K562 (cell line): Measurements from ENCODE around the gene TMEM131. TPM values are rescaled to one million over a fixed set of nuclear protein-coding genes. Genes with fewer than 3 reads are reported as not detected.

Experiments used
- FOXK1 ChIP-seq: sonication (generic); formaldehyde crosslinking; IDR thresholded peaks from 2 replicates; pipeline ENCODE4 v1.8.0; 2022; ENCODE audit warnings: missing genetic modification reagents, mild to moderate bottlenecking, borderline replicate concordance
- MCM2 ChIP-seq: fragments of 450-650 bp; IDR thresholded peaks from 2 replicates; pipeline ENCODE4 v1.6.1; 2017; ENCODE audit warnings: low read depth, mild to moderate bottlenecking
- MTF1 ChIP-seq: fragments of 250-450 bp; sonication (Bioruptor Pico); IDR thresholded peaks from 2 replicates; pipeline ENCODE4 v1.9.0; 2021; ENCODE audit warnings: moderate library complexity, mild to moderate bottlenecking, inconsistent platforms, borderline replicate concordance
- NR3C1 ChIP-seq: sonication (generic); formaldehyde crosslinking; IDR thresholded peaks from 2 replicates; pipeline ENCODE4 v1.8.1; 2022; ENCODE audit warnings: missing genetic modification reagents
- PURB ChIP-seq: sonication (generic); formaldehyde crosslinking; IDR thresholded peaks from 2 replicates; pipeline ENCODE4 v1.9.0; 2021; ENCODE audit warnings: low read depth, mild to moderate bottlenecking, missing genetic modification reagents
- SMARCE1 ChIP-seq: fragments of 450-650 bp; IDR thresholded peaks from 2 replicates; pipeline ENCODE4 v1.7.1; 2016; ENCODE audit warnings: mild to moderate bottlenecking
- SRSF9 ChIP-seq: fragments of 200-400 bp; formaldehyde crosslinking; IDR thresholded peaks from 2 replicates; pipeline ENCODE4 v1.6.1; 2017; ENCODE audit warnings: low read depth, low read length, borderline replicate concordance
- USF1 ChIP-seq: sonication (generic); formaldehyde crosslinking; IDR thresholded peaks from 2 replicates; pipeline ENCODE4 v1.9.0; 2022; ENCODE audit warnings: mild to moderate bottlenecking, missing genetic modification reagents
- ZNF318 ChIP-seq, 2 experiments: fragments of 450-650 bp; IDR thresholded peaks; 2 replicates each; pipeline ENCODE4 v1.6.1; 2016; ENCODE audit warnings: mild to moderate bottlenecking in 2 of 2, borderline replicate concordance in 1 of 2, low read depth in 1 of 2, moderate library complexity in 1 of 2
- polyA plus RNA-seq, 8 experiments: library from polyadenylated mRNA; depleted of rRNA in 4 of 8; stranded (reverse) in 5 of 8; unstranded in 3 of 8; fragments of >200 nt; fragmentation: Nextera tagmentation in 2 of 8; fragmentation: Illumina TruSeq in 1 of 8; extraction: Ambion mirVana in 2 of 8; extraction: Trizol in 1 of 8; gene quantifications; 2 replicates each; pipeline versions ENCODE4 v1.2.1 to v1.2.3, GENCODE V29; 2011 to 2014; ENCODE audit warnings: inconsistent platforms in 1 of 8, missing spikeins in 1 of 8
- total RNA-seq, 7 experiments: library from RNA; depleted of rRNA in 6 of 7; stranded (reverse); fragments of >200 nt in 6 of 7; fragmentation: Illumina TruSeq in 2 of 7; extraction: Trizol in 2 of 7; gene quantifications; 2 replicates each; pipeline versions ENCODE4 v1.2.1 to v1.2.3, GENCODE V29; 2011 to 2021; ENCODE audit warnings: low replicate concordance in 1 of 7
- TF ChIP-seq, protein P1 (sequence below), 2 experiments: fragments of 150-350 bp in 1 of 2; IDR thresholded peaks; 2 replicates each; pipeline ENCODE4 v1.6.1; 2012 to 2016; ENCODE audit warnings: low read depth in 2 of 2, low read length in 2 of 2, mild to moderate bottlenecking in 1 of 2, moderate library complexity in 1 of 2
- TF ChIP-seq, protein P2 (sequence below), 2 experiments: IDR thresholded peaks; 2 replicates each; pipeline ENCODE4 v1.6.1; 2011; ENCODE audit warnings: borderline replicate concordance in 1 of 2, control low read depth in 1 of 2, low read depth in 1 of 2, low read length in 1 of 2, mild to moderate bottlenecking in 1 of 2, mixed read lengths in 1 of 2, moderate library complexity in 1 of 2; ENCODE audit not compliant: insufficient read depth in 1 of 2, insufficient read length in 1 of 2, poor library complexity in 1 of 2, severe bottlenecking in 1 of 2; ENCODE audit errors: extremely low read depth in 1 of 2

The TMEM131 gene
- total and polyA plus RNA-seq, 9 of the 15 experiments (the other 6 are each of a cell fraction or from before 2014, with no cell fraction given) = 2.5 to 21.1 (median 12.4) TPM

DNA sequence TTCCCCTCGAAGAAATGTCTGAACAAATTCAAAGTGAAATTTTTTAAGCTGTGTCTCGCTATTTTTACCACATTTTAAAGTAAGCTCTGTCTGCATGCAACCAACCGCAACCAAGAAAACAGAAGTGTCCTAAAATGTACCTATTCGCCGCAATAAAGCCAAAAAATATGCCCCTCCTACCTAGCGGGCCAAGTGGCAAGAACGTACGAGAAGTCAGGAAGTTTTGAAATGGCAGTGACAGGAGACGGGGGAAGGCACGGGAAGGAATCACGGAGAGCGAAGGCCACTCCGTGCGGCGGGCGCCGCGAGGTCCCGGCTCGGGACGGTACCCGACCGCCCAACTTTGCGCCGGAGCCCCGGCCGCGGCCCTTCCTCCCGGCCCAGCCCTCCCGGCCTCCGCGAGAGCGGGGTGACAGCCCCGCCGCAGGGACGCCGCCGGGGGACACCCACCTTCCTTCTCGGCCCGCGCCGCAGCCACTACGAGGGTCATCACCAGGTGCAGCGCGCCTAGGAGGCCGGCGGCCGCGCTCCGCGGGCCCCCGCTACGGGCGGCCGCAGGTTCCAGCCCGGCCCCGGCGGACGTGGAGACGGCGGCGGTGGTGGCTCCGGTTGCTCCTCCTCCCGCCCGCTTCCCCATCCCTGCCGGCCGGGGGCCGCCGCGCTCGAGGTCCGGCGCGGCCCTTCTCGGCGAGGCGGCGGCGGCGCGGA is 568 bp downstream of the TMEM131 start (continued):
- TF ChIP-seq ZNF318 (IDR thresholded peaks at IDR 0.05; ENCODE audit: borderline replicate concordance in 1 of 2, low read depth in 1 of 2) = no peak
- TF ChIP-seq SMARCE1 = no peak
- TF ChIP-seq SRSF9 = no peak
- TF ChIP-seq USF1 = no peak
- TF ChIP-seq, protein P1, sequence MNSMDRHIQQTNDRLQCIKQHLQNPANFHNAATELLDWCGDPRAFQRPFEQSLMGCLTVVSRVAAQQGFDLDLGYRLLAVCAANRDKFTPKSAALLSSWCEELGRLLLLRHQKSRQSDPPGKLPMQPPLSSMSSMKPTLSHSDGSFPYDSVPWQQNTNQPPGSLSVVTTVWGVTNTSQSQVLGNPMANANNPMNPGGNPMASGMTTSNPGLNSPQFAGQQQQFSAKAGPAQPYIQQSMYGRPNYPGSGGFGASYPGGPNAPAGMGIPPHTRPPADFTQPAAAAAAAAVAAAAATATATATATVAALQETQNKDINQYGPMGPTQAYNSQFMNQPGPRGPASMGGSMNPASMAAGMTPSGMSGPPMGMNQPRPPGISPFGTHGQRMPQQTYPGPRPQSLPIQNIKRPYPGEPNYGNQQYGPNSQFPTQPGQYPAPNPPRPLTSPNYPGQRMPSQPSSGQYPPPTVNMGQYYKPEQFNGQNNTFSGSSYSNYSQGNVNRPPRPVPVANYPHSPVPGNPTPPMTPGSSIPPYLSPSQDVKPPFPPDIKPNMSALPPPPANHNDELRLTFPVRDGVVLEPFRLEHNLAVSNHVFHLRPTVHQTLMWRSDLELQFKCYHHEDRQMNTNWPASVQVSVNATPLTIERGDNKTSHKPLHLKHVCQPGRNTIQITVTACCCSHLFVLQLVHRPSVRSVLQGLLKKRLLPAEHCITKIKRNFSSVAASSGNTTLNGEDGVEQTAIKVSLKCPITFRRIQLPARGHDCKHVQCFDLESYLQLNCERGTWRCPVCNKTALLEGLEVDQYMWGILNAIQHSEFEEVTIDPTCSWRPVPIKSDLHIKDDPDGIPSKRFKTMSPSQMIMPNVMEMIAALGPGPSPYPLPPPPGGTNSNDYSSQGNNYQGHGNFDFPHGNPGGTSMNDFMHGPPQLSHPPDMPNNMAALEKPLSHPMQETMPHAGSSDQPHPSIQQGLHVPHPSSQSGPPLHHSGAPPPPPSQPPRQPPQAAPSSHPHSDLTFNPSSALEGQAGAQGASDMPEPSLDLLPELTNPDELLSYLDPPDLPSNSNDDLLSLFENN (IDR thresholded peaks at IDR 0.05; ENCODE audit: low read depth in 2 of 2, low read length in 2 of 2) = no peak
- no peak for TF ChIP-seq PURB (CRISPR knock-in tag)
- no peak for TF ChIP-seq MTF1 (CRISPR knock-in tag)
- TF ChIP-seq, protein P2, sequence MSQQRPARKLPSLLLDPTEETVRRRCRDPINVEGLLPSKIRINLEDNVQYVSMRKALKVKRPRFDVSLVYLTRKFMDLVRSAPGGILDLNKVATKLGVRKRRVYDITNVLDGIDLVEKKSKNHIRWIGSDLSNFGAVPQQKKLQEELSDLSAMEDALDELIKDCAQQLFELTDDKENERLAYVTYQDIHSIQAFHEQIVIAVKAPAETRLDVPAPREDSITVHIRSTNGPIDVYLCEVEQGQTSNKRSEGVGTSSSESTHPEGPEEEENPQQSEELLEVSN (IDR thresholded peaks at IDR 0.05; ENCODE audit: borderline replicate concordance in 1 of 2, extremely low read depth in 1 of 2, insufficient read depth in 1 of 2, insufficient read length in 1 of 2, low read depth in 1 of 2, low read length in 1 of 2, poor library complexity in 1 of 2, severe bottlenecking in 1 of 2) = peak; percentile 11 to 22
- no peak for TF ChIP-seq MCM2
- no peak; the same call in 1 of the 2 replicates for TF ChIP-seq NR3C1
- TF ChIP-seq FOXK1 (CRISPR knock-in tag) = no peak
